Rectal smooth muscle tissue (tissue), 1 donor: ENCODE data around the gene KRTDAP.

Source experiments
- H3K27ac ChIP-seq: one replicate; pipeline ENCODE4 v1.7.0; 2013; ENCODE audit warnings: low read depth, low read length, inconsistent platforms
- H3K27me3 ChIP-seq: one replicate; pipeline ENCODE4 v1.7.0; 2013; ENCODE audit warnings: low read length; ENCODE audit not compliant: control insufficient read depth, insufficient read depth
- H3K36me3 ChIP-seq: one replicate; pipeline ENCODE4 v1.7.0; 2013; ENCODE audit warnings: low read length; ENCODE audit not compliant: control insufficient read depth, insufficient read depth
- H3K4me1 ChIP-seq: one replicate; pipeline ENCODE4 v1.7.0; 2013; ENCODE audit warnings: low read length; ENCODE audit not compliant: control insufficient read depth, insufficient read depth
- H3K4me3 ChIP-seq: one replicate; pipeline ENCODE4 v1.7.0; 2013; ENCODE audit warnings: low read length
- H3K9ac ChIP-seq: one replicate; pipeline ENCODE4 v1.7.0; 2013; ENCODE audit warnings: low read length

The KRTDAP gene

DNA sequence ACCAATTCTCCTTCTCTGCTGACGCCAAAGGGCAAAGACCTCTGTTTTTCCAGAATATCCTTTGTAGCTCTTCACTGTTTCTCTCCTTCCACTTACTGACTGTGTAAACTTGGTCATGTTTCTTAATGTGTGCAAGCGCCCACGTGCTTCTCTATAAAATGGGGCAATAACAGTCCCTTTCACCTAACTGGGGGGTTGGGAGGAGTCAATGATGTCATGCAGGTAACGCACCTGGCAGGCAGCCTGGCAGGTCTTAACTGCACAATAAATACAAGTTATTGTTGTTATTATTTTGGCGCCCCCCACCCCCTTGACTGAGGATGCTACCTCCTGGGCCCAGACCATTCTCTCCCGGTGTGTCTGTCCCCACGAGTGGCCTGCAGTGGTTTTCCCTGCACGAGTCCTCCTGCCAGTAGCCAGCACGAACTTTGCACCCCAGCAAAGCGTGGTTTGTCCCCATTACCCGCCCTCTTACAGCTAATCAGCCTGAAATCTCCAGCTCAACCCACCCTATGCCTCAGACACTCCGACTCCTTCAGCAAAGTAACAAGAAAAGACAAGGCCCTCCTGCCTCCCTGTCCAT is 32.6 kb upstream of the KRTDAP start:
- Histone ChIP-seq H3K9ac (no peak overlapping the region), H3K36me3 (no peaks in the 10 kb centered on the region), H3K27ac (no peak overlapping the region), H3K4me1 (no peaks in the 10 kb centered on the region), H3K27me3 (peaks cover 3% of the 10 kb centered on the region), H3K4me3 (no peak overlapping the region)

DNA sequence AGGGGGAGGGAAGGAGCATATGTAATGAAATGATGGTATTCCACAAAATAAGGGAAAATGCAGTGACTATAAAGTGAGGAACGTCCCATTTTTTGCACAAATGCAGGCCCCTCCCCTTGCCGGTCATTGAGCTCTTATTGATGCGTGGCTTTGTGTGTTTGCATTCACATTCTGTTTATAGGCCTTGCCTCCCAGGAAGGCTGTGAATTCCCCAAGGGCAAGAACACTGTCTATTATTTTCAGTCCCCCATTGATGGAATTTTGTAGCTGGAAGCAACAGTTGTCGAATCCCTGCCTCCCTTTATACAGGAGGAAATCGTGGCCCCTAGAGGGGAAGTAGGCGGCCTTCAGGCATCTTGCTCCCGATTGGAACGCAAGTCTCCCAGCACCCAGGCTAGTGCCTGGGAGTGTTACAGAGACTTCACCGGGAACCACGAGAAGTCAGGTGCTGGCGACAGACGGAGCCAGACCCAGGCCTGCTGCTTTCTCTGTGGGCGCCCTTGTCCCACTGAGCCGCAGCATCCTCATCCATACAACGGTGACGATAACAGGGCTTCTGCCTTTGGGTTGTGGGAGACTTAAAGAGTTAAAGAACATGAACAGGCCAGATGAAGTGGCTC is 31.0 kb upstream of the KRTDAP start:
- peaks cover 3% of the 10 kb centered on the region for H3K27me3 ChIP-seq
- no peaks in the 10 kb centered on the region for H3K36me3 ChIP-seq
- no peak overlapping the region for H3K4me3 ChIP-seq
- H3K4me1 ChIP-seq = no peaks in the 10 kb centered on the region
- no peak overlapping the region for H3K27ac ChIP-seq
- no peak overlapping the region for H3K9ac ChIP-seq

DNA sequence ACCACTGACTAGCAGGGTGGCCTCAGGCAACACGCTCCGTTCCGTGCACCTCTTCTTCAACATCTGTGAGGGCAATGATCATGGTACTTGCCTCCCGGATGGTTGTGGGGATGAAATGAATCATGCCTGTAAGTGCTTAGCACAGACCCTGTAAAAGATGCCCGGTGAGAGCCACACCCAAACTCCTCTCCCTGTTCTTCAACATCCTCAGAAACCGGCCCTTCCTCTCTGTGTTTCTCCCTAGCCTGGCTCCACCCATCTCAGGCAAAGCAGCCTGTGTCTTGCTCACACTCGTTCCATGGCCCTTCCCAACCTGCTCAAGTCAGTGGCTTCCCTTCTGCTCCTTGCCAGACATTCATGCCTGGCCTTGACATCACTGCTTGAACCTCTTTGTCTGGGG is 29.0 kb upstream of the KRTDAP start:
- Histone ChIP-seq H3K4me1 (no peaks in the 10 kb centered on the region), H3K27me3 (peaks cover 3% of the 10 kb centered on the region), H3K36me3 (no peaks in the 10 kb centered on the region), H3K9ac (no peak overlapping the region), H3K27ac (no peak overlapping the region), H3K4me3 (no peak overlapping the region)

GRCh38 chr19:35518313-35518712 is 28.0 kb upstream of the KRTDAP start:
- Histone ChIP-seq H3K9ac (no peak overlapping the region), H3K36me3 (no peaks in the 10 kb centered on the region), H3K4me3 (no peak overlapping the region), H3K27me3 (no peaks in the 10 kb centered on the region), H3K27ac (no peak overlapping the region), H3K4me1 (no peaks in the 10 kb centered on the region)

DNA sequence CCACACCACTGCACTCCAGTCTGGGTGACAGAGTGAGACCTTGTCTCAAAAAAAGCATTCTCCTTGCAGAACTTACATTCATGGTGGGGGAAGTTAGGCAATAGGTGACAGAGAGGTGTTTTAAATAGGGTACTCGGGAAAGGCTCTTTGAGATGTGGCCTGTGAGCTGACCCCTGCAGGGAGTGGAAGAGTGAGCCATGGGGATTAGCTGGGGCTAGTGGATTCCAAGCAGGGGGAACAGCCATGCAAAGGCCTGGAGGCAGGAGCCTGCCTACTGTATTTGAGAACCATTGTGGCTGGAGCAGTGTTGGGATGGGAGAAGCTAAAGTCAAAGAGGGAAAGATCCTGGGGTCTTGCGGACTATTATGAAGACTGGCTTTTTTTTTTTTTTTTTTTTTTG is 27.1 kb upstream of the KRTDAP start:
- H3K4me1 ChIP-seq = no peaks in the 10 kb centered on the region
- no peak overlapping the region for H3K9ac ChIP-seq
- H3K27ac ChIP-seq = no peak overlapping the region
- H3K27me3 ChIP-seq = peaks cover 3% of the 10 kb centered on the region
- H3K36me3 ChIP-seq = no peaks in the 10 kb centered on the region
- no peak overlapping the region for H3K4me3 ChIP-seq

- Histone ChIP-seq H3K27me3 (peaks cover 3% of the 10 kb centered on the region), H3K9ac (no peak overlapping the region), H3K4me1 (no peaks in the 10 kb centered on the region), H3K4me3 (no peak overlapping the region), H3K36me3 (no peaks in the 10 kb centered on the region), H3K27ac (no peak overlapping the region)
These were observed 26.0 kb upstream of the KRTDAP start for GRCh38 chr19:35516310-35516709.

DNA sequence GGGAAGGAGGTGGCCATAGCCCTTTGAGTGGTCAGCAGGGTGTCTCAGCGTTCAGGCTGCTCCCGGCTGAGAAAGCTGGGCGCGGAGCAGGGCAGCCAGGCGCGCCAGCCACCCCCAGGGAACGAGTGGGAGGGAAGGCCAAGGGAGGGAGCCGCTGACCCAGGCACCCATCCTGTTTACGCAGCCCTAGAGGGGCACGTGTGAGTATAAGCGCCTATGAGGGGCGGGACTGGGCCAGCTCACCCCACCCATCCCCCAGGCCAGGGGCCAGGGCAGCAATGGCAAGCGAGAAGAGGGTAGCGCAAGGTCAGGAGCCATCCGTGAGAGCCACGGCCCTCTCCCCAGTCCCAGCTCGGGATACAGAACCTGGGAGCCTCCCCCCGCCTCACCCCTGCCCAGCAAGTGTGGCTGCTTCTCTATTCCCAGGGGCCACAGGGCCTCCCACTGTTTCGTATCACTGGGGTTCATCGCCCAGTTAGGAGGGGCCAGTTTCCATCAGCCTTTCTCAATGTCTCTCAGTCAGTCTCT is 24.1 kb upstream of the KRTDAP start:
- Histone ChIP-seq H3K27ac (no peak overlapping the region), H3K9ac (no peak overlapping the region), H3K4me1 (no peaks in the 10 kb centered on the region), H3K36me3 (no peaks in the 10 kb centered on the region), H3K27me3 (peaks cover 13% of the 10 kb centered on the region), H3K4me3 (no peak overlapping the region)

DNA sequence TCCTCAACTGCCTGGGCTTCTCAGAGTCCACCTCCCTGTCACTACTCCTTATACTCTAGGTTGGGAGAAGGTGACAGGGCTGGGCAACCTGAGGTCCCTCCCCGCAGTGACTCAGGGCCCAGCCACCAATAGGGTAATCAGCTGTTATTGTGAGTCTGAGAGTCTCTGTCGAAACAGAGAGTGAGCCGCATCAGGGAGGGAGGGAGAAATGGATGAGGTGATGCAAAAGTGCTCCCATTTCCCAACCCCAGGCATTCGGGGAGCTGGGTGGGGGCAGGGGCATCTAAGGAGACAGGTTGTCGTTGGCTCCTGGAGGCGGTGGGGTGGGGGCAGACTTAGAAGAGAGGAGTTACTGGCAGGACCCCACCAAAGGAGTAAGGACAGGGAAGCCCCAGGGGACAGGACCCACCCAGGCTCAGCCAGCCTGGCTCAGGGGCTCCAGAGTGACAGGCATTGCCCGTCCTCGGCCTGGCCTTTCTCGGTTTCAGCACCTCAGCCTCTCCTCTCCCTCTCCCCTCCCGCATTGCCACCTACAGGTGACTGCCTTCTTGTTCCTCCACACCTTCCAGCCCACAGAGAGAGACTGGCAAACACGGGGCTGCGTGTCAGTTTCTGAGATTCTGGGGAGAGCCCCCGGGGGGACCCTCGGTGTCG is 23.5 kb upstream of the KRTDAP start, which contains the start of gene DMKN:
DMKN (minus strand) TSS at position 22 of the 654 bp plus-strand sequence. CDS start 174 bp downstream, outside the sequence.
- Histone ChIP-seq H3K27ac (no peak within 1 kb of the TSS), H3K27me3 (peaks cover 13% of the 10 kb centered on the region), H3K4me1 (no peaks in the 10 kb centered on the region), H3K9ac (no peak within 1 kb of the TSS), H3K4me3 (no peak within 1 kb of the TSS), H3K36me3 (no peaks in the 10 kb centered on the region)

DNA sequence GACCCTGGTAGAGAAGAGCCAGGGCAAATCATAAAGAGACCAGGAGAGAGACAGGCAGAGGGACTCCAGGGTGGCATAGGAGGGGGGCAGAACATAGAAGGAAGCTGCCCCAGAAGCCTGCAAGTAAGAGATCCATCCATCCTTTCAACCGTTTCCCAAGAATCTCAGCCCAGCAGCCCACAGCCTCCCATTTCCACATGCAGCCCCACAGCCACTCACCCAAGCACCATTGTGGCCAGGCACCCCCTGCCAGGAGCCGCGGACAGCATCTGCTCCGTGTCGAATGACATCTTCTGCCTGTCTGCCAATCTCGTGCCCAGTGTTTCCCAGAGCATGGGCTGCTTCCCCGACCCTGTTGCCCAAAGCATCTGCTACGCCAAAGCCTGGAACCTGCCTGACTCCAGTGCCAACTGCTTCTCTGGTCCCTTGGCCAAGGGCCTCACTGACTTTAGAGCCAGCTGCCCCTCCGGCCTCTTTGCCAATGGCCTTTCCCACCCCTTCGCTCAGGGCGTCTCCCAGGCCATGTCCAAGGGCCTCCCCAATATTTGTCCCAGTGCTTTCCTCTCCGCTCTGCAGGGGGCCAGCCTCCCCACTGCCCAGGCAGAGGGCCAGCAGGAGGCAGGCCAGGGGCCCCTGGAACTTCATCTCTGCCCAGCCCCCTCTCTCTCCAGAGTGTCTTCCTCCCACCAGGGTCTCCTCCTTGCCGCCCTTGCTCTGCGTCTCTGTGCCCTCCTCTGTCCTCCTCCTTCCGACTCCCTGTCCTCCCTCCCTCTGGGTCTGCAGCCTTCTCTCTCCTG is 22.8 kb upstream of the KRTDAP start:
- H3K4me1 ChIP-seq = no peaks in the 10 kb centered on the region
- no peaks in the 10 kb centered on the region for H3K36me3 ChIP-seq
- H3K9ac ChIP-seq = no peak overlapping the region
- peaks cover 13% of the 10 kb centered on the region for H3K27me3 ChIP-seq
- no peak overlapping the region for H3K4me3 ChIP-seq
- no peak overlapping the region for H3K27ac ChIP-seq

- Histone ChIP-seq H3K27ac (no peak overlapping the region), H3K27me3 (peaks cover 13% of the 10 kb centered on the region), H3K4me1 (no peaks in the 10 kb centered on the region), H3K36me3 (no peaks in the 10 kb centered on the region), H3K4me3 (no peak overlapping the region), H3K9ac (no peak overlapping the region)
These were observed 21.1 kb upstream of the KRTDAP start for GRCh38 chr19:35511337-35511736.

GRCh38 chr19:35510626-35510964 is 20.3 kb upstream of the KRTDAP start:
- Histone ChIP-seq H3K36me3 (no peaks in the 10 kb centered on the region), H3K9ac (no peak overlapping the region), H3K27ac (no peak overlapping the region), H3K4me1 (no peaks in the 10 kb centered on the region), H3K27me3 (peaks cover 13% of the 10 kb centered on the region), H3K4me3 (peak overlapping the region; percentile 58)

- peak overlapping the region; percentile 58 for H3K4me3 ChIP-seq
- peak overlapping the region; percentile 24 for H3K9ac ChIP-seq
- H3K27ac ChIP-seq = peak overlapping the region; percentile 11
- H3K27me3 ChIP-seq = peaks cover 13% of the 10 kb centered on the region
- no peaks in the 10 kb centered on the region for H3K36me3 ChIP-seq
- no peaks in the 10 kb centered on the region for H3K4me1 ChIP-seq
These were observed 19.8 kb upstream of the KRTDAP start for GRCh38 chr19:35509861-35510625.
